Peyer's patch (tissue), 4 donors: Measurements from ENCODE around the gene ZNF394.

Source experiments
- CTCF ChIP-seq, 6 experiments: fragments of 450-650 bp in 4 of 6; fragments of 200-600 bp in 2 of 6; sonication (generic) in 1 of 6; IDR thresholded peaks; one replicate each; pipeline ENCODE4 v1.5.1; 2017 to 2019; ENCODE audit warnings: antibody characterized with exemption in 6 of 6, mild to moderate bottlenecking in 3 of 6, moderate library complexity in 1 of 6
- POLR2A ChIP-seq, 2 donors: fragments of 450-650 bp; IDR thresholded peaks; one replicate each; pipeline ENCODE4 v1.5.1; 2017; ENCODE audit warnings: antibody characterized with exemption in 2 of 2, mild to moderate bottlenecking in 2 of 2, moderate library complexity in 2 of 2

GRCh38 chr7:99465421-99465768 lies 34.7 kb downstream of the ZNF394 start:
- TF ChIP-seq CTCF (IDR thresholded peaks at IDR 0.05): no peak
- TF ChIP-seq POLR2A (IDR thresholded peaks at IDR 0.05): no peak
